Prostate gland (tissue), 2 donors: ENCODE results near the gene NPEPPS.
"Not testable (repeated sequence)": the region's sequence is repeated elsewhere in the genome, so short reads cannot be mapped to it uniquely, and the experiment has no call there.

Experiments
- CTCF ChIP-seq, 4 experiments: fragments of 200-600 bp in 2 of 4; fragments of 450-650 bp in 2 of 4; sonication (generic) in 2 of 4; IDR thresholded peaks; 1 replicate in 3 of 4; 2 replicates in 1 of 4; pipeline ENCODE4 v1.5.1; 2016 to 2019; ENCODE audit warnings: antibody characterized with exemption in 4 of 4, mild to moderate bottlenecking in 2 of 4, moderate library complexity in 2 of 4
- POLR2A ChIP-seq: fragments of 450-650 bp; IDR thresholded peaks from one replicate; pipeline ENCODE4 v1.6.1; 2016; ENCODE audit warnings: antibody characterized with exemption, mild to moderate bottlenecking

GRCh38 chr17:47586378-47587055, 55.6 kb downstream of the NPEPPS start:
- TF ChIP-seq CTCF (IDR thresholded peaks at IDR 0.05); POLR2A: not testable (repeated sequence)
